Tibial nerve (tissue), 4 donors: Measurements from ENCODE around the gene ELMO1. TPM values are rescaled to one million over a fixed set of nuclear protein-coding genes. Genes with fewer than 3 reads are reported as not detected.

Experiments
- DNase-seq, 2 donors: peaks; one replicate each; pipeline ENCODE4 v3.0.0-alpha.2; 2019; ENCODE audit warnings: low spot score in 2 of 2
- H3K27ac ChIP-seq, 4 donors: fragments of 200-600 bp; sonication (generic) in 3 of 4; one replicate each; pipeline ENCODE4 v1.5.1; 2017 to 2019; ENCODE audit warnings: mild to moderate bottlenecking in 1 of 4
- H3K27me3 ChIP-seq, 2 donors: fragments of 200-600 bp; sonication (generic) in 1 of 2; one replicate each; pipeline versions ENCODE4 v1.5.1 to v1.6.0; 2017 to 2019
- H3K36me3 ChIP-seq, 3 donors: fragments of 200-600 bp; sonication (generic); one replicate each; pipeline ENCODE4 v1.5.1; 2018 to 2019
- H3K4me1 ChIP-seq, 4 donors: fragments of 200-600 bp; sonication (generic) in 3 of 4; one replicate each; pipeline ENCODE4 v1.5.1; 2017 to 2019
- H3K4me3 ChIP-seq, 4 donors: fragments of 200-600 bp; sonication (generic) in 3 of 4; one replicate each; pipeline ENCODE4 v1.5.1; 2017 to 2019; ENCODE audit warnings: mild to moderate bottlenecking in 1 of 4, moderate library complexity in 1 of 4
- H3K9me3 ChIP-seq, 4 donors: fragments of 200-600 bp; sonication (generic) in 3 of 4; one replicate each; pipeline ENCODE4 v1.5.1; 2017 to 2019
- CTCF ChIP-seq, 5 experiments: fragments of 200-600 bp in 3 of 5; fragments of 450-650 bp in 2 of 5; sonication (generic) in 3 of 5; IDR thresholded peaks; one replicate each; pipeline ENCODE4 v1.5.1; 2016 to 2019; ENCODE audit warnings: antibody characterized with exemption in 5 of 5, mild to moderate bottlenecking in 3 of 5, moderate library complexity in 2 of 5
- EP300 ChIP-seq, 2 donors: sonication (generic); formaldehyde crosslinking; IDR thresholded peaks; one replicate each; pipeline ENCODE4 v1.6.1; 2017; ENCODE audit warnings: antibody characterized with exemption in 2 of 2, mild to moderate bottlenecking in 1 of 2
- POLR2A ChIP-seq, 2 donors: fragments of 450-650 bp; IDR thresholded peaks; one replicate each; pipeline ENCODE4 v1.6.1; 2017; ENCODE audit warnings: antibody characterized with exemption in 2 of 2, mild to moderate bottlenecking in 2 of 2, moderate library complexity in 2 of 2
- WGBS, 2 donors: methylation state at CpG; one replicate each; pipeline ENCODE4 v1.1.5; 2018; 5-methylcytosine and 5-hydroxymethylcytosine counted together
- total RNA-seq, 4 donors: library from RNA; depleted of rRNA; stranded (reverse); fragments of >200 nt; gene quantifications; one replicate each; pipeline ENCODE4 v1.1.0, GENCODE V29; 2016

The ELMO1 gene
- total RNA-seq, 4 donors from 2014 or later, result 196 to 328 (median 268) TPM

GRCh38 chr7:37193775-37194135 lies 254.9 kb downstream of the ELMO1 start:
- Histone ChIP-seq H3K4me3 (no peak overlapping the region), H3K4me1 (peaks cover 0 to 30% (median 14%) of the 10 kb centered on the region in 4 donors), H3K36me3 (peaks cover 0 to 18% (median 3%) of the 10 kb centered on the region in 3 donors), H3K27me3 (no peaks in the 10 kb centered on the region), H3K27ac (no peak overlapping the region), H3K9me3 (no peaks in the 10 kb centered on the region)
- no peak for TF ChIP-seq POLR2A (IDR thresholded peaks at IDR 0.05)
- TF ChIP-seq EP300 (IDR thresholded peaks at IDR 0.05), result no peak
- no peak for TF ChIP-seq CTCF (IDR thresholded peaks at IDR 0.05)
- 83 to 86% methylated on average over 2 of the region's 2 CpGs for WGBS, 2 donors
- no peak for DNase-seq

GRCh38 chr7:37193087-37193774 lies 255.4 kb downstream of the ELMO1 start:
- H3K4me3 ChIP-seq, result no peak overlapping the region
- H3K9me3 ChIP-seq, result no peaks in the 10 kb centered on the region
- WGBS, 2 donors, result 84 to 88% methylated on average over 16 of the region's 16 CpGs
- TF ChIP-seq POLR2A (IDR thresholded peaks at IDR 0.05) (no peak), CTCF (IDR thresholded peaks at IDR 0.05) (no peak), EP300 (IDR thresholded peaks at IDR 0.05) (no peak)
- H3K36me3 ChIP-seq, result peaks cover 0 to 18% (median 3%) of the 10 kb centered on the region in 3 donors
- no peaks in the 10 kb centered on the region for H3K27me3 ChIP-seq
- H3K4me1 ChIP-seq, result peaks cover 0 to 25% (median 12%) of the 10 kb centered on the region in 4 donors
- no peak overlapping the region for H3K27ac ChIP-seq
- DNase-seq, result no peak

GRCh38 chr7:37191797-37192196 lies 256.9 kb downstream of the ELMO1 start:
- no peak overlapping the region for H3K4me3 ChIP-seq
- peaks cover 0 to 10% (median 4%) of the 10 kb centered on the region in 4 donors for H3K4me1 ChIP-seq
- H3K36me3 ChIP-seq, result peaks cover 0 to 18% (median 3%) of the 10 kb centered on the region in 3 donors
- no peaks in the 10 kb centered on the region for H3K9me3 ChIP-seq
- WGBS, 2 donors, result 93 to 95% methylated on average over 6 of the region's 6 CpGs
- no peak overlapping the region for H3K27ac ChIP-seq
- H3K27me3 ChIP-seq, result no peaks in the 10 kb centered on the region
- no peak for TF ChIP-seq EP300 (IDR thresholded peaks at IDR 0.05)
- TF ChIP-seq CTCF (IDR thresholded peaks at IDR 0.05), result no peak
- no peak for TF ChIP-seq POLR2A (IDR thresholded peaks at IDR 0.05)
- no peak for DNase-seq

GRCh38 chr7:37187179-37187578 lies 261.5 kb downstream of the ELMO1 start:
- WGBS, 2 donors, result 70 to 72% methylated on average over 2 of the region's 2 CpGs
- DNase-seq, result no peak
- no peaks in the 10 kb centered on the region for H3K9me3 ChIP-seq
- no peak for TF ChIP-seq EP300 (IDR thresholded peaks at IDR 0.05)
- TF ChIP-seq CTCF (IDR thresholded peaks at IDR 0.05), result no peak
- TF ChIP-seq POLR2A (IDR thresholded peaks at IDR 0.05), result no peak
- H3K4me1 ChIP-seq, result peaks cover 0 to 5% (median 0%) of the 10 kb centered on the region in 4 donors
- H3K36me3 ChIP-seq, result peaks cover 0 to 5% (median 0%) of the 10 kb centered on the region in 3 donors
- H3K4me3 ChIP-seq, result no peak overlapping the region
- no peak overlapping the region for H3K27ac ChIP-seq
- no peaks in the 10 kb centered on the region for H3K27me3 ChIP-seq

- TF ChIP-seq CTCF (IDR thresholded peaks at IDR 0.05) (no peak), EP300 (IDR thresholded peaks at IDR 0.05) (no peak), POLR2A (IDR thresholded peaks at IDR 0.05) (no peak)
- H3K4me1 ChIP-seq, result peaks cover 0 to 9% (median 0%) of the 10 kb centered on the region in 4 donors
- H3K9me3 ChIP-seq, result no peaks in the 10 kb centered on the region
- peaks cover 0 to 1% (median 0%) of the 10 kb centered on the region in 3 donors for H3K36me3 ChIP-seq
- H3K4me3 ChIP-seq, result no peak overlapping the region
- DNase-seq, result no peak
- no peaks in the 10 kb centered on the region for H3K27me3 ChIP-seq
- H3K27ac ChIP-seq, result no peak overlapping the region
- 61 to 68% methylated on average over 1 of the region's 1 CpG for WGBS, 2 donors
Observed at GRCh38 chr7:37186753-37187152, 261.9 kb downstream of the ELMO1 start.
